OCI-LY1 (cell line): ENCODE measurements around the gene ZFYVE9.

ENCODE experiments used
- H2AFZ ChIP-seq: fragments of 200-600 bp; sonication (generic), shearing (Covaris generic); 2 replicates; pipeline ENCODE4 v1.6.0; 2014; ENCODE audit warnings: antibody characterized with exemption, mild to moderate bottlenecking, low read length
- H3F3A ChIP-seq: fragments of 200-600 bp; sonication (generic), shearing (Covaris generic); 2 replicates; pipeline ENCODE4 v1.6.0; 2014; ENCODE audit warnings: mild to moderate bottlenecking, antibody characterized with exemption, low read length, moderate library complexity; ENCODE audit not compliant: insufficient read depth
- H3K27ac ChIP-seq: fragments of 200-600 bp; sonication (generic); 2 replicates; pipeline ENCODE4 v1.5.1; 2014; ENCODE audit warnings: low read length, mixed run types, mild to moderate bottlenecking, low read depth; ENCODE audit not compliant: poor library complexity, severe bottlenecking
- H3K27me3 ChIP-seq: fragments of 200-600 bp; sonication (generic); 2 replicates; pipeline ENCODE4 v1.6.0; 2014; ENCODE audit warnings: antibody characterized with exemption, mild to moderate bottlenecking, low read length, moderate library complexity; ENCODE audit not compliant: insufficient read depth
- H3K36me3 ChIP-seq: fragments of 200-600 bp; sonication (generic); 2 replicates; pipeline ENCODE4 v1.6.1; 2014; ENCODE audit warnings: mild to moderate bottlenecking, antibody characterized with exemption, low read length, moderate library complexity, mixed read lengths; ENCODE audit not compliant: insufficient read depth
- H3K4me1 ChIP-seq: fragments of 200-600 bp; sonication (generic); 2 replicates; pipeline ENCODE4 v1.5.1; 2014; ENCODE audit warnings: mild to moderate bottlenecking, low read length, moderate library complexity; ENCODE audit not compliant: insufficient read depth, severe bottlenecking
- H3K4me2 ChIP-seq: fragments of 200-600 bp; sonication (generic), shearing (Covaris generic); 2 replicates; pipeline ENCODE4 v1.6.1; 2014; ENCODE audit warnings: low read length
- H3K4me3 ChIP-seq: fragments of 200-600 bp; sonication (generic); 2 replicates; pipeline ENCODE4 v1.5.1; 2014; ENCODE audit warnings: low read length, low read depth, mild to moderate bottlenecking, mixed read lengths; ENCODE audit not compliant: poor library complexity, severe bottlenecking
- H3K79me2 ChIP-seq: fragments of 200-600 bp; shearing (Covaris generic); 2 replicates; pipeline ENCODE4 v1.6.1; 2016; ENCODE audit warnings: mixed run types, low read length, mixed read lengths; ENCODE audit not compliant: insufficient read depth
- H3K9ac ChIP-seq: fragments of 200-600 bp; sonication (generic), shearing (Covaris generic); 2 replicates; pipeline ENCODE4 v1.6.1; 2014; ENCODE audit warnings: mild to moderate bottlenecking, low read length, mixed read lengths
- H3K9me2 ChIP-seq: fragments of 200-600 bp; sonication (generic), shearing (Covaris generic); 2 replicates; pipeline ENCODE4 v1.6.1; 2014; ENCODE audit warnings: low read depth, mild to moderate bottlenecking, low read length, mixed read lengths
- H3K9me3 ChIP-seq: fragments of 200-600 bp; shearing (Covaris generic); 2 replicates; pipeline ENCODE4 v1.6.1; 2014; ENCODE audit warnings: low read length, mixed read lengths
- H4K20me1 ChIP-seq: fragments of 200-600 bp; sonication (generic), shearing (Covaris generic); 2 replicates; pipeline ENCODE4 v1.6.0; 2016; ENCODE audit warnings: mild to moderate bottlenecking, low read length; ENCODE audit not compliant: insufficient read depth
- CTCF ChIP-seq: fragments of 200-600 bp; sonication (generic), shearing (Covaris generic); IDR thresholded peaks from 2 replicates; pipeline ENCODE4 v1.5.1; 2017; ENCODE audit warnings: mild to moderate bottlenecking, antibody characterized with exemption, low read length, moderate library complexity, mixed read lengths
- EZH2 ChIP-seq: fragments of 200-600 bp; sonication (generic), shearing (Covaris generic); IDR thresholded peaks from 2 replicates; pipeline ENCODE4 v1.8.0; 2017; ENCODE audit warnings: borderline replicate concordance, mixed run types, mild to moderate bottlenecking, antibody characterized with exemption, low read length, moderate library complexity, mixed read lengths

ZFYVE9 gene

GRCh38 chr1:52305417-52306226 lies 163.7 kb downstream of the ZFYVE9 start:
- Histone ChIP-seq H3K4me3 (no peak overlapping the region), H2AFZ (no peak overlapping the region), H3K36me3 (no peaks in the 10 kb centered on the region), H3K27ac (no peak overlapping the region), H3F3A (no peaks in the 10 kb centered on the region), H3K9ac (no peak overlapping the region), H4K20me1 (no peaks in the 10 kb centered on the region), H3K79me2 (no peaks in the 10 kb centered on the region), H3K27me3 (no peaks in the 10 kb centered on the region), H3K9me2 (no peaks in the 10 kb centered on the region), H3K4me1 (no peaks in the 10 kb centered on the region), H3K9me3 (no peaks in the 10 kb centered on the region), H3K4me2 (no peak overlapping the region)
- TF ChIP-seq CTCF (no peak), EZH2 (no peak)

GRCh38 chr1:52306227-52307006 lies 164.5 kb downstream of the ZFYVE9 start:
- H3F3A ChIP-seq, result no peaks in the 10 kb centered on the region
- no peak for TF ChIP-seq CTCF
- TF ChIP-seq EZH2, result no peak
- no peak overlapping the region for H3K27ac ChIP-seq
- no peaks in the 10 kb centered on the region for H3K9me2 ChIP-seq
- H2AFZ ChIP-seq, result no peak overlapping the region
- no peak overlapping the region for H3K4me3 ChIP-seq
- no peaks in the 10 kb centered on the region for H3K79me2 ChIP-seq
- no peaks in the 10 kb centered on the region for H3K9me3 ChIP-seq
- no peak overlapping the region for H3K4me2 ChIP-seq
- H3K27me3 ChIP-seq, result no peaks in the 10 kb centered on the region
- no peaks in the 10 kb centered on the region for H3K4me1 ChIP-seq
- H4K20me1 ChIP-seq, result no peaks in the 10 kb centered on the region
- H3K9ac ChIP-seq, result no peak overlapping the region
- H3K36me3 ChIP-seq, result no peaks in the 10 kb centered on the region

GRCh38 chr1:52321061-52321460 lies 179.2 kb downstream of the ZFYVE9 start:
- H3K4me1 ChIP-seq, result no peaks in the 10 kb centered on the region
- no peaks in the 10 kb centered on the region for H3K9me3 ChIP-seq
- no peak overlapping the region for H3K4me3 ChIP-seq
- no peaks in the 10 kb centered on the region for H4K20me1 ChIP-seq
- H3K27ac ChIP-seq, result no peak overlapping the region
- TF ChIP-seq EZH2, result no peak
- no peak for TF ChIP-seq CTCF
- no peak overlapping the region for H2AFZ ChIP-seq
- H3K27me3 ChIP-seq, result no peaks in the 10 kb centered on the region
- no peaks in the 10 kb centered on the region for H3K36me3 ChIP-seq
- H3K9me2 ChIP-seq, result no peaks in the 10 kb centered on the region
- no peak overlapping the region for H3K9ac ChIP-seq
- no peaks in the 10 kb centered on the region for H3F3A ChIP-seq
- H3K79me2 ChIP-seq, result no peaks in the 10 kb centered on the region
- H3K4me2 ChIP-seq, result no peak overlapping the region
